CD4-positive, alpha-beta T cell (primary cell): ENCODE results near the gene COPG2. TPM values are rescaled to one million over a fixed set of nuclear protein-coding genes. Genes with fewer than 3 reads are reported as not detected.

Experiments
- ATAC-seq: fragments of 200-7000 bp; cut with Tn5 transposase; one replicate; pipeline ENCODE4 v1.10.0; 2022; ENCODE audit warnings: mild to moderate bottlenecking; ENCODE audit not compliant: poor library complexity
- CTCF ChIA-PET: fragments of 350-600 bp; sonication (Branson Sonifier 250); formaldehyde crosslinking; loops from one replicate; lab custom pipeline; 2021; ENCODE audit warnings: antibody characterized with exemption, inconsistent platforms; lab: Charles Lee
- POLR2A ChIA-PET: fragments of 350-600 bp; sonication (Branson Sonifier 250); formaldehyde crosslinking; loops from one replicate; lab custom pipeline; 2021; ENCODE audit warnings: antibody characterized with exemption, inconsistent platforms; lab: Charles Lee
- DNase-seq, 14 experiments: peaks; one replicate each; pipeline ENCODE4 v3.0.0-alpha.2; 2013 to 2020; ENCODE audit warnings: mixed read lengths in 2 of 14
- H3K27ac ChIP-seq, 2 donors: one replicate each; pipeline versions ENCODE4 v1.5.1 to v1.7.0; 2013; ENCODE audit warnings: low read length in 2 of 2, low read depth in 1 of 2, mild to moderate bottlenecking in 1 of 2
- H3K27me3 ChIP-seq, 2 experiments: 1 replicate in 1 of 2; 2 replicates in 1 of 2; pipeline versions ENCODE4 v1.6.1 to v1.7.0; 2013; ENCODE audit warnings: low read length in 2 of 2, control low read depth in 1 of 2, mild to moderate bottlenecking in 1 of 2, moderate library complexity in 1 of 2; ENCODE audit not compliant: insufficient read depth in 2 of 2, control insufficient read depth in 1 of 2
- H3K36me3 ChIP-seq: one replicate; pipeline ENCODE4 v1.6.1; 2013; ENCODE audit warnings: low read length, control low read depth; ENCODE audit not compliant: insufficient read depth
- H3K4me1 ChIP-seq: one replicate; pipeline ENCODE4 v1.6.1; 2013; ENCODE audit warnings: low read length, control low read depth; ENCODE audit not compliant: insufficient read depth
- H3K4me3 ChIP-seq: one replicate; pipeline ENCODE4 v1.5.1; 2013; ENCODE audit warnings: mild to moderate bottlenecking, low read length, moderate library complexity
- H3K9me3 ChIP-seq, 2 experiments: 1 replicate in 1 of 2; 2 replicates in 1 of 2; pipeline versions ENCODE4 v1.6.1 to v1.7.0; 2013; ENCODE audit warnings: low read length in 2 of 2, mild to moderate bottlenecking in 2 of 2, control low read depth in 1 of 2, moderate library complexity in 1 of 2; ENCODE audit not compliant: control insufficient read depth in 1 of 2, insufficient read depth in 1 of 2
- H3K27ac Mint-ChIP-seq: one replicate; pipeline ENCODE4 v1.8.0; 2020; ENCODE audit warnings: mixed read lengths
- H3K27me3 Mint-ChIP-seq: one replicate; pipeline ENCODE4 v1.8.0; 2021; ENCODE audit warnings: mixed read lengths
- H3K36me3 Mint-ChIP-seq: one replicate; pipeline ENCODE4 v1.8.0; 2021; ENCODE audit warnings: low read depth, mixed read lengths
- H3K4me1 Mint-ChIP-seq: one replicate; pipeline ENCODE4 v1.8.0; 2021; ENCODE audit warnings: low read depth, mixed read lengths
- H3K4me3 Mint-ChIP-seq: one replicate; pipeline ENCODE4 v1.8.0; 2020; ENCODE audit warnings: mild to moderate bottlenecking, mixed read lengths
- H3K9me3 Mint-ChIP-seq: one replicate; pipeline ENCODE4 v1.8.0; 2020; ENCODE audit warnings: mixed read lengths
- intact Hi-C, 2 experiments: fragments of 100-400 bp; cut with DNase I in 1 of 2; cut with micrococcal nuclease in 1 of 2; formaldehyde crosslinking; loops; one replicate each; pipeline versions ENCODE4 v1.15.1 to v1.9.0; 2023 to 2025; cut with DNase I, micrococcal nuclease
- total RNA-seq, 174 experiments: library from RNA in 2 of 174; stranded (reverse) in 2 of 174; gene quantifications; one replicate each; pipeline ENCODE4 v1.2.3 and lab custom pipeline; 2021 to 2026
- TF ChIP-seq, protein P1 (sequence below): fragments of 200-600 bp; IDR thresholded peaks from one replicate; pipeline ENCODE4 v1.8.0; 2022; ENCODE audit warnings: antibody characterized with exemption, mild to moderate bottlenecking

Gene COPG2
- total RNA-seq, 2 experiments from 2014 or later, result 4.1 to 4.3 TPM

DNA sequence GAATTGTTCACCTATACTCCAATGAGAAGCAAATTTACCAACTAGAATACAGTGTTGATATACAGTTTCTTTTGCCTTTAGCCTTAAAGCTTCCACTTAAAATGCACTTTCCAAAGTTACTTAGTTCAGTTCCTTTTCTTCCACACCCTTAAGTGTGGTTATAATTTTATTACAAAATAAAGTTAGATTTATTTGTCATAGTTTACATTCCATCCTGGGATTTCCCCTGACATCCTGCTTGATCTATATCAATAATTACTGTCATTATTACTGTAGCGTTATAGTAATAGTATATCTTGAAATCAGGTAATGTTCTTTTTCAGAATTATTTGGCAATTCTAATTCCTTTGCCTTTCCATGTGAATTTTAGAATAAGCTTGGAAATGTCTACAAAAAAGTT lies 199.9 kb downstream of the COPG2 start:
- Mint-ChIP-seq H3K36me3 (no peaks in the 10 kb centered on the region), H3K27ac (no peak overlapping the region), H3K4me3 (no peak overlapping the region), H3K4me1 (peaks cover 4% of the 10 kb centered on the region), H3K27me3 (no peaks in the 10 kb centered on the region), H3K9me3 (no peaks in the 10 kb centered on the region)
- Histone ChIP-seq H3K9me3 (no peaks in the 10 kb centered on the region), H3K27ac (no peak overlapping the region), H3K36me3 (no peaks in the 10 kb centered on the region), H3K4me3 (no peak overlapping the region), H3K27me3 (peaks cover 0 to 3% of the 10 kb centered on the region in 2 experiments), H3K4me1 (no peaks in the 10 kb centered on the region)
- CTCF ChIA-PET, result no interaction called here
- POLR2A ChIA-PET, result no interaction called here
- ATAC-seq (no peak), DNase-seq (no peak)
- TF ChIP-seq, protein P1, sequence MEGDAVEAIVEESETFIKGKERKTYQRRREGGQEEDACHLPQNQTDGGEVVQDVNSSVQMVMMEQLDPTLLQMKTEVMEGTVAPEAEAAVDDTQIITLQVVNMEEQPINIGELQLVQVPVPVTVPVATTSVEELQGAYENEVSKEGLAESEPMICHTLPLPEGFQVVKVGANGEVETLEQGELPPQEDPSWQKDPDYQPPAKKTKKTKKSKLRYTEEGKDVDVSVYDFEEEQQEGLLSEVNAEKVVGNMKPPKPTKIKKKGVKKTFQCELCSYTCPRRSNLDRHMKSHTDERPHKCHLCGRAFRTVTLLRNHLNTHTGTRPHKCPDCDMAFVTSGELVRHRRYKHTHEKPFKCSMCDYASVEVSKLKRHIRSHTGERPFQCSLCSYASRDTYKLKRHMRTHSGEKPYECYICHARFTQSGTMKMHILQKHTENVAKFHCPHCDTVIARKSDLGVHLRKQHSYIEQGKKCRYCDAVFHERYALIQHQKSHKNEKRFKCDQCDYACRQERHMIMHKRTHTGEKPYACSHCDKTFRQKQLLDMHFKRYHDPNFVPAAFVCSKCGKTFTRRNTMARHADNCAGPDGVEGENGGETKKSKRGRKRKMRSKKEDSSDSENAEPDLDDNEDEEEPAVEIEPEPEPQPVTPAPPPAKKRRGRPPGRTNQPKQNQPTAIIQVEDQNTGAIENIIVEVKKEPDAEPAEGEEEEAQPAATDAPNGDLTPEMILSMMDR, result no peak
- intact Hi-C loops, result no loop called here

DNA sequence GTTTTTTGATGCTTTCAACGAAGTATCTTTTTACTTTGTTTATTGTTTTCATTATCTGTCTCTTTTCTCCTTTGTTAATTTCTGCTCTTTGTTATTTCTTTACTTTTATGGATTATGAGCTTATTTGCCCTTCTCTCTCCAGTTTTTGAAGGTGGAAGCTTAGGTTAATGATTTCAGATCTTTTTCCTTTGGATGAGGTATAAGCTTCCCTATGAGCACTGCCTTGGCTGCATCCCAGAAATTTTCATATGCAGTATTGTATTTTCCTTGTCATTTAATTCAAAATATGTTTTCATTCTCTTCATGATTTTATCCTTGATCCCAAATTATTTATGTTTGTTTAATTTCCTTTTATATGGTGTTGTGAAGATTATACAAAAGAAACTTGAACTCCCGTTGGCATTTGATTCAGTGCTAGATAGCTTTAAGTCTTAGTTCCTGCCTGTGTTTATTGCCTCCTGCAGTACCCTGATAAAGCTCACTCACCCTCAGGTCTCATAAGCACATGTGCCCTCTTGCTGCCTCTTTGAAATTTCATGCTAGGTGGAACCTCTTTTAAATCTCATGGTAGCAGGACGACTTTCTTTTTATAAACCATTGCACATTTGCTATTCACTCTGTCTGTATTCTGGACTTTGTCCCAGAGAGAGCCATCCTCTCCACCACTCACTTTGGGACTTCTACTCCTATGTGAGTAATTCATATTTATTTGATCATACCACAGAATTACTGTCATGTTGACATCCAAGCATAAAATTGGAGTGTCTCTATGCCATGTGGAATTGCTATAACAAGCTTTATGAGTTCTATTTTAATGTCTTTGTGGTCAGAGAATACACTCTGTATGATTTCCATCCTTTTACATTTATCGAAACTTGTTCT lies 204.8 kb downstream of the COPG2 start:
- intact Hi-C loops, result no loop called here
- Histone ChIP-seq H3K27me3 (no peaks in the 10 kb centered on the region), H3K27ac (no peak overlapping the region), H3K9me3 (peaks cover 6 to 7% of the 10 kb centered on the region in 2 experiments), H3K4me3 (no peak overlapping the region), H3K4me1 (no peaks in the 10 kb centered on the region), H3K36me3 (no peaks in the 10 kb centered on the region)
- Mint-ChIP-seq H3K9me3 (peaks cover 5% of the 10 kb centered on the region), H3K27ac (no peak overlapping the region), H3K27me3 (no peaks in the 10 kb centered on the region), H3K4me3 (no peak overlapping the region), H3K36me3 (peaks cover 6% of the 10 kb centered on the region), H3K4me1 (peaks cover 8% of the 10 kb centered on the region)
- DNase-seq (peak in 1 of 14 experiments; percentile 13), ATAC-seq (no peak)
- CTCF ChIA-PET, result no interaction called here
- TF ChIP-seq, protein P1, result peak; percentile 6
- POLR2A ChIA-PET, result interaction anchor here (0.6 kb wide), 1 partner anchor 23 kb away, joined by 5 read pairs; no protein-coding TSS in a partner anchor

DNA sequence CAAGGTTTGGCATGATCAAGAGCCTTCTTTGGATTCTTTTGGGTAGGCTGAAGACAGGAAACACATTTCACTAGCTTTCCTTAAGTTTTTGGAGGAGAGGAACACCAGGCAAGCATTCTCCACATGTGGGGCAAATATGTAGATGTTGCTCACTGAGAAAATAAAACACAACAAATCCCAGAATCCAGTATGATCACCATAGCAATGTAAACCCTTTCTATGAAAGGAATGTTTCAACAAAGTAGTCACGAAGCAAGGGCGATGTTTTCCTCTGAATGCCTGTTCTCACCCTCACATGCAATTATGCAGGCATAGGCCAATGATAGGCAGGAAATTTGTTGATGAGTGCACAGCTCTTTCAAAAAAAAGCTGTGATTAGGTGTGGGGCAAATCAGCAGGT lies 207.3 kb downstream of the COPG2 start:
- intact Hi-C loops, result no loop called here

More for the DNA sequence above, 207.3 kb downstream of the COPG2 start:
- no peak for ATAC-seq
- Histone ChIP-seq H3K4me1 (no peaks in the 10 kb centered on the region), H3K9me3 (peaks cover 6 to 7% of the 10 kb centered on the region in 2 experiments), H3K4me3 (no peak overlapping the region), H3K36me3 (no peaks in the 10 kb centered on the region), H3K27ac (no peak overlapping the region), H3K27me3 (no peaks in the 10 kb centered on the region)
- Mint-ChIP-seq H3K4me1 (peaks cover 15% of the 10 kb centered on the region), H3K27me3 (no peaks in the 10 kb centered on the region), H3K4me3 (no peak overlapping the region), H3K27ac (no peak overlapping the region), H3K36me3 (peaks cover 6% of the 10 kb centered on the region), H3K9me3 (peaks cover 5% of the 10 kb centered on the region)
- CTCF ChIA-PET, result no interaction called here
- POLR2A ChIA-PET, result no interaction called here
- no peak for DNase-seq
- TF ChIP-seq, protein P1, result no peak
